ENCODE results near the gene RGS10.
"Not testable (repeated sequence)": the region's sequence is repeated elsewhere in the genome, so short reads cannot be mapped to it uniquely, and the experiment has no call there.

Gene RGS10

DNA sequence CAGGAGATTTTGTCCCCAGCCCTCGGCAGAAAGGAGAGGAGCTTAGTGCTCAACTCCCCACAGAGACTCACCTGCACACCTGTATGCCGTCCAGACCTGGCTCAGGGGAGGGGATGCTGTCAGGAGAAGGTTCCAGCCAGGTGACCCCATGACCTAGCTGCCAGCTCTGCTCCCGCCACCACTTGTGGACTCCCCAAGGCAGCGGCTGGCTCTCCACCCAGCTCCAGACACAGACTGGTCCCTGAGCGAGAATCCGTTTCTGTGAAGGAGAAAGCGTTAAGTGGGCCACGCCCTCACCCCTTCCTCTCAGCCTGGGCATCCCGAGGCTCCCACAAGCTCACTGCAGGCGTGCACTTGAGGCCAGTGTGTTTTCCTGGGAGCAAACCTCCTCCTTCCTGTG is 76.4 kb downstream of the RGS10 start:
- Histone ChIP-seq H3K36me3 (no peaks in the 10 kb centered on the region), H3K4me3 (ENCODE audit: low read depth, low read length) (no peak overlapping the region), H3K27me3 (ENCODE audit: insufficient read depth, low read depth, severe bottlenecking) (no peaks in the 10 kb centered on the region), H3K27ac (no peak overlapping the region), H3K9me3 (ENCODE audit: severe bottlenecking) (no peaks in the 10 kb centered on the region)
- TF ChIP-seq, protein P1, sequence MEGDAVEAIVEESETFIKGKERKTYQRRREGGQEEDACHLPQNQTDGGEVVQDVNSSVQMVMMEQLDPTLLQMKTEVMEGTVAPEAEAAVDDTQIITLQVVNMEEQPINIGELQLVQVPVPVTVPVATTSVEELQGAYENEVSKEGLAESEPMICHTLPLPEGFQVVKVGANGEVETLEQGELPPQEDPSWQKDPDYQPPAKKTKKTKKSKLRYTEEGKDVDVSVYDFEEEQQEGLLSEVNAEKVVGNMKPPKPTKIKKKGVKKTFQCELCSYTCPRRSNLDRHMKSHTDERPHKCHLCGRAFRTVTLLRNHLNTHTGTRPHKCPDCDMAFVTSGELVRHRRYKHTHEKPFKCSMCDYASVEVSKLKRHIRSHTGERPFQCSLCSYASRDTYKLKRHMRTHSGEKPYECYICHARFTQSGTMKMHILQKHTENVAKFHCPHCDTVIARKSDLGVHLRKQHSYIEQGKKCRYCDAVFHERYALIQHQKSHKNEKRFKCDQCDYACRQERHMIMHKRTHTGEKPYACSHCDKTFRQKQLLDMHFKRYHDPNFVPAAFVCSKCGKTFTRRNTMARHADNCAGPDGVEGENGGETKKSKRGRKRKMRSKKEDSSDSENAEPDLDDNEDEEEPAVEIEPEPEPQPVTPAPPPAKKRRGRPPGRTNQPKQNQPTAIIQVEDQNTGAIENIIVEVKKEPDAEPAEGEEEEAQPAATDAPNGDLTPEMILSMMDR (IDR thresholded peaks at IDR 0.05; ENCODE audit: low read depth, low read length), result no peak
- no peak for DNase-seq

DNA sequence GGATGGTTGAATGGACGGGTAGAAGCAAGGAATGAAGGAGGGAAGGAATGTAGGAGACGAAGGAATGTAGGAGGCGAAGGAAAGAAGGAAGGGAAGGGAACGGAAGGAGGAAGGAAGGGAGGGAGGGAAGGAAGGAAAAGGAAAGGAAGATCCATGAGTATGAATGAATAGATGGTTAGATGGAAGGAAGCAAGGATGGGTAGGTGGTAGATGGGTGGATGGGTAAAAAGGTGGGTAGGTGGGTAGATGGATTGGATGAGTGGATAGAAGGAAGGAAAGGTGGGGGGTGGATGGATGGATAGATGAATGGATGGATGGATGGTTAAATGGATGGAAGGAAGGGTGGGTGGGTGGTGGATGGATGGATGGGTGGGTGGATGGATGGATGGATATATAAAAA is 77.4 kb downstream of the RGS10 start:
- H3K9me3 ChIP-seq (ENCODE audit: severe bottlenecking), result no peaks in the 10 kb centered on the region
- TF ChIP-seq, protein P1 (IDR thresholded peaks at IDR 0.05; ENCODE audit: low read depth, low read length), result no peak
- H3K27me3 ChIP-seq (ENCODE audit: insufficient read depth, low read depth, severe bottlenecking), result no peaks in the 10 kb centered on the region
- H3K27ac ChIP-seq, result no peak overlapping the region
- no peak overlapping the region for H3K4me3 ChIP-seq (ENCODE audit: low read depth, low read length)
- H3K36me3 ChIP-seq, result no peaks in the 10 kb centered on the region
- no peak for DNase-seq

DNA sequence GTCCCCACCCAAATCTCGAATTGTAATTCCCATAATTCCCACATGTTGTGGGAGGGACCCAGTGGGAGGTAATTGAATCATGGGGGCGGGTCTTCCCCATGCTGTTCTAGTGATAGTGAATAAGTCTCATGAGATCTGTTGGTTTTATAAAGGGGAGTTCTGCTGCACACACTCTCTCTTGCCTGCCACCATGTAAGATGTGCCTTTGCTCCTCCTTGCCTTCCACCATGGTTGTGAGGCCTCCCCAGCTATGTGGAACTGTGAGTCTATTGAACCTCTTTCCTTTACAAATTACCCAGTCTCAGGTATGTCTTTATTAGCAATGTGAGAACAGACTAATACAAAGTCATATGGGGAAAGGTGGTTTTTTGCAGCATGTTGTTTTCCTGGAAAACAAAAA is 79.3 kb downstream of the RGS10 start:
- H3K9me3 ChIP-seq (ENCODE audit: severe bottlenecking); H3K4me3 ChIP-seq (ENCODE audit: low read depth, low read length); H3K27me3 ChIP-seq (ENCODE audit: insufficient read depth, low read depth, severe bottlenecking); H3K27ac ChIP-seq; DNase-seq; H3K36me3 ChIP-seq: not testable (repeated sequence)

DNA sequence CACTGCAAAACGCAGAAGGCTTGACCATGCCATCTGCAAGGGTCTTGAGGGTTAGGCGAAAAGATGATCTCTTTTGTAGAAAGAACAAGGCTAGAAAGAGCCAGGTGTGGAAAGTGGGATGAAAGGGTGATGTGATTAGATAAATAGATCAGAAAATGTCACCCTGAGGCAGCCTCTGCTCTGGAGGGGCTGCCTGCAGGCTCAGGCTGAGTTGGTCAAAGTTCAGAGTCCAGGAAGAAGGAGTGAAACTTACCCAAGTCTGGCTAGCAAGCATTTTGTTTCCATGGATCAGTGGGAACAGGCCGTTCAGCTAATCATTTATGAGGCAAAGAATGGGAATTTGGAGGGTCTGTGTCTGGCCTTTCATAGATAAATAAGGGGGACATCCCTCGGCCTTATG is 79.7 kb downstream of the RGS10 start:
- H3K9me3 ChIP-seq (ENCODE audit: severe bottlenecking), result no peaks in the 10 kb centered on the region
- H3K4me3 ChIP-seq (ENCODE audit: low read depth, low read length), result no peak overlapping the region
- H3K36me3 ChIP-seq, result no peaks in the 10 kb centered on the region
- TF ChIP-seq, protein P1 (IDR thresholded peaks at IDR 0.05; ENCODE audit: low read depth, low read length), result no peak
- DNase-seq, result no peak
- no peaks in the 10 kb centered on the region for H3K27me3 ChIP-seq (ENCODE audit: insufficient read depth, low read depth, severe bottlenecking)
- no peak overlapping the region for H3K27ac ChIP-seq

DNA sequence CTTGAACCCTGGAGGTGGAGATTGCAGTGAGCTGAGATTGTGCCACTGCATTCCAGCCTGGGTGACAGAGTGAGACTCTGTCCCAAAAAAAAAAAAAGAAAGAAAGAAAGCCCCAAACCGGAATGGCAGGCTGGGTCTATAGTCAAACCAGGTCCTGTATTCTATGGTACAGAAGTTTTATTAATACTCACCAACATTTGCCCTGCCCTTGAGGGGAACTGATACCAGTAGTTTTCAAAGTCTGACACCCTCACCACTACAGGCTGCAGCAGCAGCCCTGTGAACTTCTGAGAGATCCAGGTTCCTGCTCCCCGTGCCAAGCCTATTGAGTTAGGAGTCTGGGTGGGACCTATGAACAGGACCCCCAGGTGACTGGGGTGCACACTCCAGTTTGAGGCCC is 80.6 kb downstream of the RGS10 start:
- H3K4me3 ChIP-seq (ENCODE audit: low read depth, low read length), result no peak overlapping the region
- DNase-seq, result no peak
- no peaks in the 10 kb centered on the region for H3K36me3 ChIP-seq
- no peak overlapping the region for H3K27ac ChIP-seq
- no peaks in the 10 kb centered on the region for H3K27me3 ChIP-seq (ENCODE audit: insufficient read depth, low read depth, severe bottlenecking)
- TF ChIP-seq, protein P1 (IDR thresholded peaks at IDR 0.05; ENCODE audit: low read depth, low read length), result no peak
- no peaks in the 10 kb centered on the region for H3K9me3 ChIP-seq (ENCODE audit: severe bottlenecking)

DNA sequence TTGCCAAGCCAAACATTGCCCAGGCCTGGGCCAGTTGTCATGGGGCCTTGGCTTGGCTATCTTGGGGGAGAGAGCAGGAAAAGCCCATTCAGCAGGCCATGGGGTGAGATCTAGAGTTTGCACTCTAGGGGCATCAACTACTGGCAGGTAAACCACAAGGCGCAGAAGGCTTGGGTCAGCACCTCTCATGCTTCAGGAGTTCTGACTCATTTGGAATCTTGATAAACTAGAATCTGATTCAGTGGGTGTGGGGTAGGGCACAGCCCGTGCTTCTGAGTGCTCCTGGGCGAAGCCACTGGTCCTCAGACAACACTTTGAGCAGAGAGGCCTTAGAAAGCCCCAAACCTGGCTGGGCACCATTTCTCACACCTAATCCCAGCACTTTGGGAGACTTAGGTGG is 81.1 kb downstream of the RGS10 start:
- Histone ChIP-seq H3K27me3 (ENCODE audit: insufficient read depth, low read depth, severe bottlenecking) (no peaks in the 10 kb centered on the region), H3K9me3 (ENCODE audit: severe bottlenecking) (no peaks in the 10 kb centered on the region), H3K4me3 (ENCODE audit: low read depth, low read length) (no peak overlapping the region), H3K36me3 (no peaks in the 10 kb centered on the region), H3K27ac (no peak overlapping the region)
- no peak for DNase-seq
- TF ChIP-seq, protein P1 (IDR thresholded peaks at IDR 0.05; ENCODE audit: low read depth, low read length), result no peak

Measured in WERI-Rb-1 (cell line).